MM.1S (cell line): ENCODE data around the gene MBD3L2.

Experiments used
- EZH2 ChIP-seq: fragments of 300-600 bp; sonication (generic); optimal IDR thresholded peaks from 2 replicates; pipeline ENCODE3; 2017; ENCODE audit warnings: low read depth, mild to moderate bottlenecking, antibody characterized with exemption, low read length, mixed read lengths
- EZH2phosphoT487 ChIP-seq: fragments of 300-600 bp; sonication (generic); IDR thresholded peaks from 2 replicates; pipeline ENCODE4 v1.6.1; 2018; ENCODE audit warnings: antibody characterized with exemption, low read length
- TF ChIP-seq, protein P1 (sequence below): fragments of 300-600 bp; sonication (generic); IDR thresholded peaks from 2 replicates; pipeline ENCODE4 v1.5.1; 2016; ENCODE audit warnings: antibody characterized with exemption, low read length, mixed read lengths

DNA sequence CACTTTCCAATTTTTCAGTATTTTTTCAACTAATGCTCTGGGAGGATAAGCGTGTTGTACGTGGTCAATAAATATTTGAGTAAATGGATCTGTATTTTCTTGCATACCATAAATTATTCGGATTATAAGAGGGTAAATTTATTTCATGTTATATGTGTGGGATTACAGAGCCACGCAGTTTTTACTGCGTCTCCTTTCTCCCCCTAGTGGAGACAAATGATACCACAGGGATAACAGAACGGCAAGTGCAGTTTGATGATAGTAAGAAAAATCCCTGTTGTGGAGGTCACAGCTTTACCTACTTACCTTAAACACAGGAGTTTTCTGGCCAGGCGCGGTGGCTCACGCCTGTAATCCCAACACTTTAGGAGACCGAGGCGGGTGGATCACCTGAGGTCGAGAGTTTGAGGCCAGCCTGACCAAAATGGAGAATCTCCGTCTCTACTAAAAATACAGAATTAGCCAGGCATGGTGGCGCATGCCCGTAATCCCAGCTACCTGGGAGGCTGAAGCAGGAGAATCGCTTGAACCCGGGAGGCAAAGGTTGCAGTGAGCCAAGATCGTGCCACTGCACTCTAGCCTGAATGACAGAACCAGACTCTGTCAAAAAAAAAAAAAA lies 44.7 kb upstream of the MBD3L2 start:
- TF ChIP-seq EZH2phosphoT487 (no peak), EZH2 (no peak)
- TF ChIP-seq, protein P1, sequence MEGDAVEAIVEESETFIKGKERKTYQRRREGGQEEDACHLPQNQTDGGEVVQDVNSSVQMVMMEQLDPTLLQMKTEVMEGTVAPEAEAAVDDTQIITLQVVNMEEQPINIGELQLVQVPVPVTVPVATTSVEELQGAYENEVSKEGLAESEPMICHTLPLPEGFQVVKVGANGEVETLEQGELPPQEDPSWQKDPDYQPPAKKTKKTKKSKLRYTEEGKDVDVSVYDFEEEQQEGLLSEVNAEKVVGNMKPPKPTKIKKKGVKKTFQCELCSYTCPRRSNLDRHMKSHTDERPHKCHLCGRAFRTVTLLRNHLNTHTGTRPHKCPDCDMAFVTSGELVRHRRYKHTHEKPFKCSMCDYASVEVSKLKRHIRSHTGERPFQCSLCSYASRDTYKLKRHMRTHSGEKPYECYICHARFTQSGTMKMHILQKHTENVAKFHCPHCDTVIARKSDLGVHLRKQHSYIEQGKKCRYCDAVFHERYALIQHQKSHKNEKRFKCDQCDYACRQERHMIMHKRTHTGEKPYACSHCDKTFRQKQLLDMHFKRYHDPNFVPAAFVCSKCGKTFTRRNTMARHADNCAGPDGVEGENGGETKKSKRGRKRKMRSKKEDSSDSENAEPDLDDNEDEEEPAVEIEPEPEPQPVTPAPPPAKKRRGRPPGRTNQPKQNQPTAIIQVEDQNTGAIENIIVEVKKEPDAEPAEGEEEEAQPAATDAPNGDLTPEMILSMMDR: peak; percentile 90
